Stimulated activated naive CD4-positive, alpha-beta T cell (primary cell): ENCODE data around the gene CCSER1.
"Not testable (repeated sequence)": the region's sequence is repeated elsewhere in the genome, so short reads cannot be mapped to it uniquely, and the experiment has no call there.

ENCODE experiments used
- DNase-seq, 6 experiments: peaks; one replicate each; lab custom pipeline; 2025; lab: John Stamatoyannopoulos, UW

The CCSER1 gene

DNA sequence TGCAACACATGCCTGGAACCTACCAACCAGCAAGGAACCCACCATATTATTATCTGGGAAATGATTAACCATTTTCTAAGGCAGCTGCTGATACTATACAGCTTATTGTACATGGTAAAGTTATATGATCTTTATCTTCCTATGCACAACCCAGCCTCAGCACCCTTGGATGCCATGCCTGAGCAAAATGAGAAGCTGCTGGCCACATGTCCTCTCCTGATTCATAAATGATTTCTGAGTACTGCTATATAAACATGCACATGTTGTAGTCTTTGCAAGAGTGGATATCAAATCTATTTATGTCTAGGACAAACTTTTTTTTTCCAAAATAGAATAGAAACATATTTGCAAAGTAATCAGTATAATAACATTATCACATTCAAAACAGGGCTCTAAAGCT is 1043.6 kb downstream of the CCSER1 start:
- DNase-seq = no peak

GRCh38 chr4:91171217-91171616 is 1044.0 kb downstream of the CCSER1 start:
- DNase-seq = no peak

- DNase-seq = not testable (repeated sequence)
Measured at GRCh38 chr4:91185061-91185460, 1057.9 kb downstream of the CCSER1 start.

DNA sequence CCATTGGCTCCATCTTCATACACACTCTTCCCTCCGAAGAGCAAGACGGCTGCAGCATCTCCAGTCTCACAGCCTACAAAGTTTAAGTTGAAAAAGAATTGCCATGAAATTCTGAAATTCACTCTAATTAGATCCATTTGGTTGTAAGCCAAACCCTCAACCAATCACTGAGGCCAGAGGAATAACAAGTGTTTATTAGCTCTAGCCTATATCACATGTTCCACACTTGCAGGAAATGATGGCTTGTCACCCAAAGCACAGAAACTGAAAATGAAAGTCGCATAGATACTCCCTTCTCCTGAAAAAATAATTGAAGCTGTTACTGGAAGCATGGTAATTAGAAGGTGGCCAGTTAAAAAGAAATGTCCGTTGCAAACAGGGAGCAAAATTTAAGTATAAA is 1071.8 kb downstream of the CCSER1 start:
- DNase-seq = no peak

DNA sequence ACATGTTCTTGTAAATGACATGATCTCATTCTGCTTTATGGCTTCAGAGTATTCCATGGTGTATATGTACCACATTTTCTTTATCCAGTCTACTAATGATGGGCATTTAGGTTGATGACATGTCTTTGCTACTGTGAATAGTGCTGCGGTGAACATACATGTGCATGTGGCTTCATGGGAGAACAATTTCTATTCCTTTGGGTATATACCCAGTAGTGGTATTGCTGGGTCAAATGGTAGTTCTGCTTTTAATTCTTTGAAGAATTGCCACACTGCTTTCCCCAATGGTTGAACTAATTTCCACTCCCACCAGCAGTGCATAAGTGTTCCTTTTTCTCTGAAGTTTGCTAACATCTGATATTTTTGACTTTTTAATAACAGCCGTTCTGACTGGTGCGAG is 1080.3 kb downstream of the CCSER1 start:
- no peak for DNase-seq

DNA sequence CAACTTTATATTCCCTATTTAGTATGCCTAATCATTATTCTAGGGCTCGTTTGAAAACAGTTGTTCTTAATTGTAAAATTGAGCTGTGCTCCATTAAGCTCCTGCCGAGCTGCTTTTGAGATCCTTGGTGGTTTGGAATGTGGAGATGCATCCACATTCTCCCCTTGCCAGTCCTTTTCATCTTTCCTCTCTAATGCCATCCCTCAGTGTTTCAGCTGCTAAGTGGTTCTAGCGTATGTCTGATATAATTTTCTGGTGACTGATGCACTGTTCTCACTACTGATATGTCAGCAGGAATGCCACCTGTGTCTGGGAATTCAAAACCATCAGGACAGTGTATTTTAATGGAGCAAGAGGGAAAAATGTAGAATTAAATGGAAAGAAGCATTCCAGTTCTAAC is 1085.0 kb downstream of the CCSER1 start:
- DNase-seq = no peak

DNA sequence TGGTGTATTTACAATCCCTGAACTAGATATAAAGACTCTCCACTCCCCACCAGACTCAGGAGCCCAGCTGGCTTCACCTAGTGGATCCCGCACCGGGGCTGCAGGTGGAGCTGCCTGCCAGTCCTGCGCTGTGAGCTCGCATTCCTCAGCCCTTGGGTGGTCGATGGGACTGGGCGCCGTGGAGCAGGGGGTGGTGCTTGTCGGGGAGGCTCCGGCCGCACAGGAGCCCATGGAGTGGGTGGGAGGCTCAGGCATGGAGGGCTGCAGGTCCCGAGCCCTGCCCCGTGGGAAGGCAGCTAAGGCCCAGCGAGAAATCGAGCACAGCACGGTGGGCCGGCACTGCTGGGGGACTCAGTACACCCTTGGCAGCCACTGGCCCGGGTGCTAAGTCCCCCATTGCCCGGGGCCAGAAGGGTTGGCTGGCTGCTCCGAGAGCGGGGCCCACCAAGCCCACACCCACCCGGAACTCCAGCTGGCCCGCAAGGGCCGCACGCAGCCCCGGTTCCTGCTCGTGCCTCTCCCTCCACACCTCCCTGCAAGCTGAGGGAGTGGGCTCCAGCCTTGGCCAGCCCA is 1090.7 kb downstream of the CCSER1 start:
- DNase-seq = not testable (repeated sequence)

GRCh38 chr4:91220315-91220714 is 1093.1 kb downstream of the CCSER1 start:
- no peak for DNase-seq

DNA sequence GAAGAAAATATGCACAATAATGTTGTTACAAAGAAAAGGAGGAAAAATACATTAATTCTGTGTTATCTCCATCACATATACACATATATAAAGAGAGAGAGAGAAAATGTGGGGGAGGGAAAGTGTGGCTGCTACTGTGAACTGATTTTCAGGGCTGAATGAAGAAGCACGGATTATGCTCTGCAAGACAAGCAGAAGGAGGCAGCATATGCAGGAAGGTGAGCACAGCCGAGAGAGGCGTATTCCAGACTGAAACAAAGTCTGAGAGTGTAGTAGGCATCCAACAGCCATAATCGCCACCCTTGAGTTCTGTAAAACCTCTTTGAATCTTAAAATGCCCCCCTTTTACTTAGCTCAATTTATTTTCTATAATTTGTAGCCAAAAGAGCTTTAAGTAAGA is 1094.8 kb downstream of the CCSER1 start:
- DNase-seq = no peak

DNA sequence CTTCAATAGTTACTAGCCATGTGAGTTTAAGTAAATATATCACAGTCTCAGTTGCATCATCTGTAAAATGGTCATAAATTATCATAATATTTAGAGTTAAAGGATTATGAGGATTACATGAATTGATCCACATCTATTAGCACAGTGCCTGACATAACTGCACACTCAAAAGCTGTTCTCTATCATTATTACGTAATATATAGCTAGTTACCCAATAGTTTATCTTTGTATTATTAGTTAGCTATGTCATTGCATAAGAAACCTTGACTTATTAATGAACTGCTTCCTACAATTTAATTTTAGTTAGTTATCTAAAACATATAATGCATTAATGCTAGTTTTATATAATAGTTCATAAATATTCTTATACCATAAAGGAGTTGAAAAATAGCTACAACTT is 1099.7 kb downstream of the CCSER1 start:
- no peak for DNase-seq

GRCh38 chr4:91228659-91229058 is 1101.5 kb downstream of the CCSER1 start:
- DNase-seq = no peak

- no peak for DNase-seq
Measured at GRCh38 chr4:91233164-91233563, 1106.0 kb downstream of the CCSER1 start.

DNA sequence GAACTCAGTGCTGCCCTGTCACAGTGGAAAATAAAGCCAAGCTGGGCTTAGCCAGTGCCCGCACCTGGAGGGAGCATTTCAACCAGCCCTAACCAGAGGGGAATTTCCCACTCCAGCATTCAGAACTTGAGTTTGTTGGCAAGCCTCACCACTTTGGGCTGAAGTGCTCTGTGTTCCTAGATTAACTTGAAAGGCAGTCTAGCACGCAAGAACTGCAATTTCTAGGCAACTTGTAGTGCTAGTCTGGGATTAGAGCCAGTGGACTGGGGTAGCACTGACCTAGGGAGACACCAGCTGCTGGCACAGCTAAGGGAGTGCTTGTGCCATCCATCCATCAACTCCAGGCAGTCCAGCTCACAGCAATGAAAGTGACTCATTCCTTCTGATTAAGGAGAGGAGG is 1115.9 kb downstream of the CCSER1 start:
- DNase-seq = no peak

DNA sequence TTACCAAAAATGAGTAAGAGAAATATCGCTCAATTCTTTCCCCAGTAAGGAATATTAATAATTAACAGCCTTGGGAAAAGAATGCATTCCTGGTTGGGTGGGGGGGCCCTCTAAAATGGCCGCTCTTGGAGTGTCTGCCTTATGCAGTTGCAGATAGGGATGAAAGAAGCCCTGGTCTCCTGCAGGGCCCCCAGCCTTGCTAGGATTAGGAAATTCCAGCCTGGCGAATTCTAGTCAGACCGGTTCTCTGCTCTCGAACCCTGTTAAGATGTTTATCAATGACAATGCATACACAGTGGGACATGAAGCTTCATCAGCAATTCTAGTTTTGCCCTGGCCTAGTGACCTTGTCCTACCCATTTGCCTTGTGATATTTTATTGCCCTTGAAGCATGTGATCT is 1128.8 kb downstream of the CCSER1 start:
- no peak for DNase-seq

GRCh38 chr4:91256751-91257150 is 1129.6 kb downstream of the CCSER1 start:
- no peak for DNase-seq

GRCh38 chr4:91257721-91258120 is 1130.5 kb downstream of the CCSER1 start:
- DNase-seq = no peak

DNA sequence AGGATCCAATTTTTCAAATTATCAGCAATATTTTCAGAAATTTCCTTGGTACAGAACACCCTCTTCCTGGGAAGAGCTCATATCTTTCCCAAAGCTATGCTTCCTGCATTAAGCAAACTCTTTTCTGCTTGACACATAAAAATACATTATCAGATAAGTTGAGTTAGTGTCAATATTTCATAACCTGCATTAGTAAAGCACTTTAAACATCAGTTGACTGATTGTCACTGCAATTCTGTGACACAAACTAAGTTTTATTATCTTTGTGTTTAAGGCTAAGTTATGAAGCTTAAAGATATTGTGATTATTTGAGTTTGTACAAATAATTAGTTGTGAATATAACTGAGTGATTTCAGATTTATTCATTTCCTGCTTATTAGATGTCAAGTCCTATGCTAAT is 1131.1 kb downstream of the CCSER1 start:
- DNase-seq = no peak

DNA sequence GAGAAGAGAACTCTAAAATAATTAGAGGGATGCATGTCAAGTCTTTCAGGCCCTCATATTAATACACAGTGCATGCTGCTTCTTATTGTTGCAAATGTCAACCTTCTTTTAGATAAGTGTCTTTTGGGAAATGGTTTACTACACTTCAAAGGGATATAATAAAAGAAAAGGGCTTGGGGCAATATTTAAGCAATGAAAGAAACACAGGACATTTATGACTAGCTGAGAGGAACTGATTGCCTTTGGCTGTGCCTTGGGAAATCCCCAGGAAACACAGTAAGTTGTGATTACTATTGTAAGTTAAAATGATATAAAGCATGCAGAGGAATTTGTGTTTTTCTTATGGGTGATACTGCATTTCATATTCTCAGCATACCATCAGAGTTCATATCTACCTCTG is 1140.3 kb downstream of the CCSER1 start:
- no peak for DNase-seq

DNA sequence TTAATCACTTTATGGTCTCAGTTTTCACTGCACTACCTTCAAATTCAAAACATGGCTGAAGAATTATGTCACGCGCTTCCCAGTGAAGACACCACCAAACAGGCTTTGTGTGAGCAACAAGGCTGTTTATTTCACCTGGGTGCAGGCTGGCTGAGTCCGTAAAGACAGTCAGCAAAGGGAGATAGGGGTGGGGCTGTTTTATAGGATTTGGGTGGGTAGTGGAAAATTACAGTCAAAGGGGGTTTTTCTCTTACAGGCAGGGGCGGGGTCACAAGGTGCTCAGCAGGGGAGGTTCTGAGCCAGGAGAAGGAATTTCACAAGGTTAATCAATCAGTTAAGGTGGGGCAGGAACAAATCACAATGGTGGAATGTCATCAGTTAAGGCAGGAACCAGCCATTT is 1141.3 kb downstream of the CCSER1 start:
- DNase-seq = not testable (repeated sequence)

DNA sequence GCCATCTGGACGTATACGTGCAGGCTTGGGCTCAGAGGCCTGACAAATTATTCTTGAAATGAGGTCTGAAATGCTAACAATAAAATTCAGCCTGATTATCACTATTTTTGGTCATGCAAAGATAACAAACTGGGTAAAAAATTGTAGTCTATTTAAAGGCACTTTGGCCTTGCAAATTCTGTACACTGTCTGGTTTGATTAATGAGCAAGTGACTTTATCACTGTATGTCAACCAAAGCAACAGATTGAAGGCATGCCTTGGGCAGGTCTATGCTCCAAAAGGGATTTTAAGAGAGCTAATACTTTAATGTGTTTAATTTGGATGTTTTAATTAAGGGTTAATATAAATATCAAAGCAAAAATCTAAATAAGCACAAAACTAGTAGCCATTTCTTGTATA is 1141.7 kb downstream of the CCSER1 start:
- no peak for DNase-seq

DNA sequence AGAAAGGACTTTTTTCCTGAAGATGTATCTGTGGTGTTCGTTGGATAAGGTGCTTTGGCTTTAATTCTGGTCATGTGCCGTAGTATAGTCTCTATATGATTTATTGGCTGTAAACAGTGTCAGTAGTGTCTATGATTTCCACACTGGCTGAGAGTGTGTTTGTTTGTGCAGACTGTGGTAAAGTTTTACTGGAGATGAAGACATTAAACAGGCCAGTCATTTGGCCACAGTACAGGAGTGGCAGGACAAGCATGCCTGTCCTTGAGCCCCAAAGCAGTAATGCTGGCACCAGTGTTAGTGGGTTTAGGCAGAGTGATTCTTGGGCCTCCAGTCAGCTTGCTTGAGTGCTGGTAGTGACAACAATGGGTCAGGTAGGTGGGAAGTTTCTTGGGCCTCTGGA is 1152.7 kb downstream of the CCSER1 start:
- DNase-seq = no peak

GRCh38 chr4:91280551-91281290 is 1153.5 kb downstream of the CCSER1 start:
- DNase-seq = no peak

DNA sequence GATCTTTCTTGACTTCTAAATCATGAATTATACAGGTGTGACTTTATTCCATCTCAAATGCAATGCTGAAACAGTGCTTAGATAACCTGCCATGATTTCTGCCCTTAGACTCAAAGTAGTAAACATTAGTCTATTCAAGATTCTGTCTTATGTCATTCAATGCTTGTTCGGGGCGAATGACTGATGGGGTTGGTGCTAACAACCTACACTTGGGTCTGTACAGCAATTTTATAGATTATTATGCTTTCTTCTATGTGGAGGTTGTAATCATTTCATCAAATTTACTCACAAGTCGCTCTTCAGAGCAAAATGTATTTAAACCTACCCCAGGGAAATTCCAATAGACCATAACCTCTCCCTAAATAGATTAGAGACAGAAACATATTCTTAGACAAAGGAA is 1155.0 kb downstream of the CCSER1 start:
- no peak for DNase-seq

DNA sequence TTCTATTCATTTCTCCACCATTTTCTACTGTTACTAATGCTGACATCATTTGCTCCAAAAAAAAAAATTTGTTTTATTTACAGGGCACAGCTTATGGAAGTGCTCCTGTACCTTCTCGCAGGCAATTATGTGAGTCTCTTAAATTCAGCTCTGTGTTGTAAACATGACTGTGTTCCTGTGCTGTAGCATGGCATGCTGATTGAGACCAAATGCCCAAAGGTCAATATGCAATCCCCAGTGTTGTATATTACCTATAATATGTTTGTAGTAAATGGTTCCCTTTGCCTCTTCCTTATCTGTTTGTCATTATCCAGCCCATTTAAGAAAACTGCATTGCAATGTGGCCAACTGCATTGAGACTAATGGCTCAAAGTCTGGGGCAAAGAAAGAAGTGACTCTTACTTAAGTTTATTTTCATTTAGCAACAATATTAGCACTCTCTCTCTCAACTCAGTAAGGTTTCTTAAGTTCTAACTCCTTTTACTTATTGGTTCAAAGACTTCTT is 1156.6 kb downstream of the CCSER1 start:
- DNase-seq = no peak
